H1 (cell line): Measurements from ENCODE around the gene ZNF746. TPM values are rescaled to one million over a fixed set of nuclear protein-coding genes. Genes with fewer than 3 reads are reported as not detected.

Source experiments
- CTCF ChIA-PET: fragments of 300-600 bp; sonication (Branson Sonifier 250); formaldehyde crosslinking; loops from one replicate; lab custom pipeline; 2021; ENCODE audit not compliant: partially characterized antibody; lab: Charles Lee
- POLR2A ChIA-PET: fragments of 300-600 bp; sonication (Branson Sonifier 250); formaldehyde crosslinking; loops from one replicate; lab custom pipeline; 2021; ENCODE audit warnings: inconsistent platforms; ENCODE audit not compliant: partially characterized antibody; lab: Charles Lee
- DNase-seq, 2 experiments: peaks; one replicate each; pipeline versions ENCODE4 v3.0.0 to v3.0.0-alpha.2; 2010 to 2022; ENCODE audit warnings: low spot score in 2 of 2, low read depth in 1 of 2, mixed read lengths in 1 of 2
- FAIRE-seq: peaks from 2 replicates; lab custom pipeline; 2011; peaks lifted over from hg19 to GRCh38; lab: Jason Lieb, UNC
- H2AFZ ChIP-seq: 2 replicates; pipeline ENCODE4 v1.8.1; 2012; ENCODE audit warnings: low read length, inconsistent platforms
- H2AK5ac ChIP-seq: 2 replicates; pipeline ENCODE4 v1.6.1; 2013; ENCODE audit warnings: low read depth, low read length
- H2BK120ac ChIP-seq: replicated peaks from 2 replicates; pipeline ENCODE3; 2013; ENCODE audit warnings: low read depth, low read length, inconsistent platforms
- H2BK12ac ChIP-seq: 2 replicates; pipeline ENCODE4 v1.6.1; 2013; ENCODE audit warnings: low read depth, low read length
- H2BK15ac ChIP-seq: 2 replicates; pipeline ENCODE4 v1.6.1; 2013; ENCODE audit warnings: low read length
- H2BK20ac ChIP-seq: 2 replicates; pipeline ENCODE4 v1.6.1; 2013; ENCODE audit warnings: low read length
- H2BK5ac ChIP-seq: 2 replicates; pipeline ENCODE4 v1.6.1; 2013; ENCODE audit warnings: low read depth, low read length
- H3K14ac ChIP-seq: 2 replicates; pipeline ENCODE4 v1.6.1; 2013; ENCODE audit warnings: inconsistent platforms; ENCODE audit not compliant: insufficient read length
- H3K18ac ChIP-seq: 2 replicates; pipeline ENCODE4 v1.6.1; 2013; ENCODE audit warnings: low read length; ENCODE audit errors: extremely low read depth
- H3K23ac ChIP-seq: 2 replicates; pipeline ENCODE4 v1.6.1; 2013; ENCODE audit warnings: inconsistent platforms; ENCODE audit not compliant: insufficient read length
- H3K23me2 ChIP-seq: 2 replicates; pipeline ENCODE4 v1.6.1; 2013; ENCODE audit warnings: low read depth, low read length
- H3K27ac ChIP-seq: 2 replicates; pipeline ENCODE4 v1.6.1; 2011; ENCODE audit warnings: low read depth, low read length, inconsistent platforms
- H3K27me3 ChIP-seq, 4 experiments: replicated peaks in 1 of 4; 1 replicate in 1 of 4; 2 replicates in 3 of 4; pipeline versions ENCODE4 v1.6.1 to v1.8.1; 2011 to 2013; ENCODE audit warnings: low read length in 3 of 4, mild to moderate bottlenecking in 3 of 4, inconsistent platforms in 2 of 4, mixed read lengths in 2 of 4, moderate library complexity in 1 of 4; ENCODE audit not compliant: control insufficient read depth in 3 of 4, insufficient read depth in 3 of 4; ENCODE audit errors: extremely low read depth in 1 of 4
- H3K36me3 ChIP-seq, 4 experiments: 2 replicates each; pipeline versions ENCODE4 v1.6.1 to v1.8.1; 2011 to 2013; ENCODE audit warnings: mild to moderate bottlenecking in 4 of 4, low read length in 3 of 4, moderate library complexity in 2 of 4, control low read depth in 1 of 4, inconsistent platforms in 1 of 4; ENCODE audit not compliant: insufficient read depth in 4 of 4, control insufficient read depth in 2 of 4
- H3K4ac ChIP-seq: replicated peaks from 2 replicates; pipeline ENCODE3; 2013; ENCODE audit warnings: low read length, low read depth, mixed read lengths, inconsistent platforms; ENCODE audit not compliant: insufficient read length
- H3K4me1 ChIP-seq, 4 experiments: replicated peaks in 1 of 4; 1 replicate in 1 of 4; 2 replicates in 3 of 4; pipeline versions ENCODE4 v1.6.1 to v1.8.1; 2011 to 2013; ENCODE audit warnings: low read length in 3 of 4, inconsistent platforms in 2 of 4, mixed read lengths in 1 of 4; ENCODE audit not compliant: insufficient read depth in 4 of 4, control insufficient read depth in 3 of 4
- H3K4me2 ChIP-seq, 2 experiments: 2 replicates each; pipeline versions ENCODE4 v1.6.1 to v1.8.1; 2011 to 2013; ENCODE audit warnings: low read depth in 2 of 2, low read length in 2 of 2, control low read depth in 1 of 2, inconsistent platforms in 1 of 2, mild to moderate bottlenecking in 1 of 2; ENCODE audit not compliant: insufficient read depth in 1 of 2
- H3K4me3 ChIP-seq, 4 experiments: fragments of 200-600, 300-600 bp in 1 of 4; sonication (generic), shearing (Covaris generic), sonication (Bioruptor Twin) in 1 of 4; 2 replicates each; pipeline versions ENCODE4 v1.5.1 to v1.8.1; 2011 to 2016; ENCODE audit warnings: low read length in 4 of 4, low read depth in 3 of 4, control low read depth in 2 of 4, inconsistent platforms in 2 of 4, mild to moderate bottlenecking in 2 of 4, mixed read lengths in 1 of 4, moderate library complexity in 1 of 4; ENCODE audit not compliant: insufficient read depth in 2 of 4; ENCODE audit errors: extremely low read depth in 1 of 4
- H3K56ac ChIP-seq: replicated peaks from 2 replicates; pipeline ENCODE3; 2013; ENCODE audit warnings: low read depth, mild to moderate bottlenecking, mixed read lengths, low read length, inconsistent platforms; ENCODE audit not compliant: insufficient read length
- H3K79me1 ChIP-seq: 2 replicates; pipeline ENCODE4 v1.6.1; 2013; ENCODE audit warnings: low read depth, low read length, control low read depth
- H3K79me2 ChIP-seq, 2 experiments: 2 replicates each; pipeline versions ENCODE4 v1.6.1 to v1.8.1; 2012 to 2013; ENCODE audit warnings: low read length in 2 of 2, mild to moderate bottlenecking in 2 of 2, inconsistent platforms in 1 of 2; ENCODE audit not compliant: insufficient read depth in 2 of 2, control insufficient read depth in 1 of 2
- H3K9ac ChIP-seq, 4 experiments: replicated peaks in 1 of 4; 1 replicate in 1 of 4; 2 replicates in 3 of 4; pipeline versions ENCODE4 v1.6.1 to v1.8.1; 2011 to 2013; ENCODE audit warnings: low read depth in 3 of 4, low read length in 3 of 4, control low read depth in 2 of 4, mild to moderate bottlenecking in 2 of 4, moderate library complexity in 2 of 4, inconsistent platforms in 1 of 4; ENCODE audit errors: extremely low read depth in 1 of 4
- H3K9me3 ChIP-seq, 2 experiments: 2 replicates each; pipeline versions ENCODE4 v1.6.1 to v1.8.1; 2012 to 2013; ENCODE audit warnings: mild to moderate bottlenecking in 2 of 2, moderate library complexity in 2 of 2, control low read depth in 1 of 2, inconsistent platforms in 1 of 2, low read depth in 1 of 2, low read length in 1 of 2, mixed read lengths in 1 of 2; ENCODE audit not compliant: insufficient read depth in 2 of 2
- H4K20me1 ChIP-seq, 2 experiments: replicated peaks in 1 of 2; 2 replicates each; pipeline versions ENCODE3 to v1.8.1; 2011 to 2013; ENCODE audit warnings: inconsistent platforms in 2 of 2, low read length in 2 of 2, mild to moderate bottlenecking in 1 of 2; ENCODE audit not compliant: insufficient read depth in 2 of 2, control insufficient read depth in 1 of 2
- H4K5ac ChIP-seq: 2 replicates; pipeline ENCODE4 v1.6.1; 2013; ENCODE audit warnings: low read length, low read depth, mixed read lengths, inconsistent platforms; ENCODE audit not compliant: insufficient read length
- H4K8ac ChIP-seq: 2 replicates; pipeline ENCODE4 v1.8.0; 2013; ENCODE audit warnings: mild to moderate bottlenecking, moderate library complexity, low read length, inconsistent platforms; ENCODE audit not compliant: insufficient read depth; ENCODE audit errors: extremely low read depth
- H4K91ac ChIP-seq: replicated peaks from 2 replicates; pipeline ENCODE3; 2013; ENCODE audit warnings: low read length, mixed read lengths, inconsistent platforms; ENCODE audit not compliant: insufficient read length
- CHD1 ChIP-seq: IDR thresholded peaks from 2 replicates; pipeline ENCODE4 v1.6.1; 2012; ENCODE audit warnings: low read depth, low read length, improper control_type of control experiment
- EP300 ChIP-seq, 2 experiments: IDR thresholded peaks; 1 replicate in 1 of 2; 2 replicates in 1 of 2; pipeline ENCODE4 v1.6.1; 2011 to 2012; ENCODE audit warnings: low read depth in 2 of 2, low read length in 2 of 2, mild to moderate bottlenecking in 2 of 2, borderline replicate concordance in 1 of 2, inconsistent platforms in 1 of 2, moderate library complexity in 1 of 2
- EZH2 ChIP-seq: fragments of 200-600 bp; sonication (generic); IDR thresholded peaks from 2 replicates; pipeline ENCODE4 v1.7.1; 2012; ENCODE audit warnings: low read depth, mild to moderate bottlenecking, moderate library complexity, low read length, inconsistent platforms; ENCODE audit not compliant: severe bottlenecking
- POLR2AphosphoS5 ChIP-seq: IDR thresholded peaks from 2 replicates; pipeline ENCODE4 v1.6.1; 2011; ENCODE audit warnings: low read depth, low read length
- SIX5 ChIP-seq: IDR thresholded peaks from 2 replicates; pipeline ENCODE4 v1.6.1; 2011; ENCODE audit warnings: mild to moderate bottlenecking, low read depth, low read length
- SRF ChIP-seq: IDR thresholded peaks from 2 replicates; pipeline ENCODE4 v1.6.1; 2011; ENCODE audit warnings: mild to moderate bottlenecking, low read depth, low read length, moderate library complexity
- TAF7 ChIP-seq: optimal IDR thresholded peaks from 2 replicates; pipeline ENCODE3; 2011; ENCODE audit warnings: low read depth, mild to moderate bottlenecking, inconsistent platforms, low read length, moderate library complexity, borderline replicate concordance
- YY1 ChIP-seq: IDR thresholded peaks from 2 replicates; pipeline ENCODE4 v1.6.1; 2011; ENCODE audit warnings: low read depth, mild to moderate bottlenecking, low read length
- WGBS, 2 experiments: shearing (Covaris generic) in 1 of 2; methylation state at CpG; one replicate each; pipeline versions ENCODE4 v1.1.6 to v1.1.7; 2013 to 2015; ENCODE audit warnings: low lambda C conversion rate in 2 of 2, mixed read lengths in 2 of 2, inconsistent platforms in 1 of 2, low coverage in 1 of 2, missing lambda C conversion rate in 1 of 2; ENCODE audit not compliant: insufficient replicate concordance in 2 of 2, insufficient coverage in 1 of 2, insufficient read length in 1 of 2; ENCODE audit errors: extremely low coverage in 1 of 2, missing lambda C conversion rate in 1 of 2; 5-methylcytosine and 5-hydroxymethylcytosine counted together
- polyA plus RNA-seq, 7 experiments: library from polyadenylated mRNA; depleted of rRNA in 3 of 7; stranded (reverse) in 5 of 7; unstranded in 2 of 7; fragments of >200 nt in 5 of 7; fragments of 200-250 nt in 2 of 7; gene quantifications; 1 replicate in 5 of 7; 2 replicates in 1 of 7; 4 replicates in 1 of 7; pipeline versions ENCODE4 v1.2.1 to v1.2.3, GENCODE V29; 2011 to 2013; ENCODE audit warnings: missing spikeins in 2 of 7, mixed read lengths in 2 of 7
- total RNA-seq: library from RNA; stranded (reverse); fragmentation: NEBNext Ultra II Directional; extraction: Animal tissue kit (Norgen Biotek cat#: 25700); gene quantifications from 2 replicates; pipeline ENCODE4 v1.2.1, GENCODE V29; 2021
- TF ChIP-seq, protein P1 (sequence below): IDR thresholded peaks from 2 replicates; pipeline ENCODE4 v1.6.1; 2012; ENCODE audit warnings: low read length, inconsistent platforms
- TF ChIP-seq, protein P2 (sequence below): IDR thresholded peaks from 2 replicates; pipeline ENCODE4 v1.6.1; 2012; ENCODE audit warnings: inconsistent platforms

Gene ZNF746
- total and polyA plus RNA-seq, 2 of the 8 experiments (the other 6 are each of a cell fraction or from before 2014, with no cell fraction given), result 7.5 to 15.6 TPM

DNA sequence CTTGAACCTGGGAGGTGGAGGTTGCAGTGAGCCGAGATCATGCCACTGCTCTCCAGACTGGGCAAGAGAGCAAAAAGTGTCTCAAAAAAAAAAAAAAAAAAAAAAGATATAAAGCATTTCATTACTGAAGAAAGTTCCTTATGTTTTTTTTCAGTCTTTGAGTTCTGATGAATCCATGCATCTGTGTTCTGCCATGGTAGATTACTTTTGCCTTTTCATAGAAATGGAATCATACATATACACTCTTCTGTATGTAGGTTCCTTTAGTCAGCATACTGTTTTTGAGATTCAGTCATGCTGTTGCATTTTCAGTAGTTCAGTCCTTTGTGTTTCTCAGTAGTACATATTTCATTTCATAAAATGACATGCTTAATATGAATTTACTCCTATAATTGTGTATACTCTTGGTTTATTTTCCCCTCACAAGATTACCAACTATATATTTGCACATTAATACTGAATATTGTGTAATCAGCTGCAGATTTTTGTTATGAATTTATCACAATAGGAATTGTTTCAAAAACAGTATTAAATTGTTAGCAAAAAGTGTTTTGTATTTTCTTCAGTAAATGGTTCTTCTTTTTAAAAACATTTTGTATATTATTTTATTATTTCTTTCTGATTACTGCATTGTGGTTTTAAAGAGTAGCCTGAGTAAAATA, 34.0 kb downstream of the ZNF746 start:
- Histone ChIP-seq H3K56ac (no peak overlapping the region), H3K18ac (no peak overlapping the region), H3K9me3 (no peaks in the 10 kb centered on the region), H4K20me1 (peaks cover 0 to 7% of the 10 kb centered on the region in 2 experiments), H3K23ac (no peak overlapping the region), H4K5ac (no peak overlapping the region), H3K79me2 (peaks cover 0 to 1% of the 10 kb centered on the region in 2 experiments; a peak in 1 of 4 replicates), H4K91ac (no peak overlapping the region), H3K9ac (no peak overlapping the region), H2AK5ac (no peak overlapping the region), H3K4ac (no peak overlapping the region), H2BK5ac (no peak overlapping the region), H2BK20ac (no peak overlapping the region), H3K27me3 (peaks cover 4 to 19% (median 17%) of the 10 kb centered on the region in 4 experiments), H2AFZ (no peak overlapping the region), H3K27ac (no peak overlapping the region), H3K4me2 (no peak overlapping the region), H2BK12ac (no peak overlapping the region), H2BK120ac (no peak overlapping the region), H2BK15ac (no peak overlapping the region), H3K36me3 (no peaks in the 10 kb centered on the region), H3K23me2 (peaks cover 9% of the 10 kb centered on the region), H4K8ac (no peak overlapping the region), H3K79me1 (no peaks in the 10 kb centered on the region), H3K14ac (no peak overlapping the region), H3K4me1 (no peaks in the 10 kb centered on the region; a peak in 1 of 7 replicates), H3K4me3 (no peak overlapping the region)
- no peak for FAIRE-seq
- DNase-seq, result no peak
- ChIA-PET CTCF (interaction anchor here (3.0 kb wide), 1 partner anchor 11 kb away, joined by 12 read pairs; no protein-coding TSS in a partner anchor), POLR2A (no interaction called here)
- 89% methylated on average over 1 of the region's 1 CpG; no CpG with 5 or more reads in 1 of the 2 experiments for WGBS, 2 experiments
- TF ChIP-seq SIX5, result no peak
- TF ChIP-seq SRF, result no peak
- no peak for TF ChIP-seq YY1
- TF ChIP-seq, protein P1, sequence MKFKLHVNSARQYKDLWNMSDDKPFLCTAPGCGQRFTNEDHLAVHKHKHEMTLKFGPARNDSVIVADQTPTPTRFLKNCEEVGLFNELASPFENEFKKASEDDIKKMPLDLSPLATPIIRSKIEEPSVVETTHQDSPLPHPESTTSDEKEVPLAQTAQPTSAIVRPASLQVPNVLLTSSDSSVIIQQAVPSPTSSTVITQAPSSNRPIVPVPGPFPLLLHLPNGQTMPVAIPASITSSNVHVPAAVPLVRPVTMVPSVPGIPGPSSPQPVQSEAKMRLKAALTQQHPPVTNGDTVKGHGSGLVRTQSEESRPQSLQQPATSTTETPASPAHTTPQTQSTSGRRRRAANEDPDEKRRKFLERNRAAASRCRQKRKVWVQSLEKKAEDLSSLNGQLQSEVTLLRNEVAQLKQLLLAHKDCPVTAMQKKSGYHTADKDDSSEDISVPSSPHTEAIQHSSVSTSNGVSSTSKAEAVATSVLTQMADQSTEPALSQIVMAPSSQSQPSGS, result no peak
- no peak for TF ChIP-seq EP300 (IDR thresholded peaks at IDR 0.05; ENCODE audit: borderline replicate concordance in 1 of 2, low read depth in 2 of 2, low read length in 2 of 2)
- no peak for TF ChIP-seq TAF7
- no peak for TF ChIP-seq CHD1
- TF ChIP-seq, protein P2, sequence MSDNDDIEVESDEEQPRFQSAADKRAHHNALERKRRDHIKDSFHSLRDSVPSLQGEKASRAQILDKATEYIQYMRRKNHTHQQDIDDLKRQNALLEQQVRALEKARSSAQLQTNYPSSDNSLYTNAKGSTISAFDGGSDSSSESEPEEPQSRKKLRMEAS, result no peak
- no peak for TF ChIP-seq EZH2
- no peak for TF ChIP-seq POLR2AphosphoS5
